ENCODE measurements around the gene MUCL3. TPM values are rescaled to one million over a fixed set of nuclear protein-coding genes. Genes with fewer than 3 reads are reported as not detected.

Gene MUCL3

Small RNA genes lying within 50 kb of the gene (small RNA-seq; reads per million reads assigned to genes)
- not detected for gene RF00019

Measured in skeletal muscle satellite cell (primary cell).